ENCODE results near the gene PACC1. TPM values are rescaled to one million over a fixed set of nuclear protein-coding genes. Genes with fewer than 3 reads are reported as not detected.

The PACC1 gene
- total and polyA plus RNA-seq, 2 donors (not counting 3 experiments of a cell fraction or from before 2014, with no cell fraction given): 21.0 to 22.3 TPM

- DNase-seq (ENCODE audit: low read depth, low spot score): no peak
- TF ChIP-seq POLR2AphosphoS5 (IDR thresholded peaks at IDR 0.05; ENCODE audit: insufficient read depth, low read depth, low read length) (no peak), EZH2 (IDR thresholded peaks at IDR 0.05; ENCODE audit: borderline replicate concordance, low read depth, low read length, severe bottlenecking) (no peak), FOS (IDR thresholded peaks at IDR 0.05; ENCODE audit: borderline replicate concordance, insufficient read depth, low read length) (no peak), GATA2 (IDR thresholded peaks at IDR 0.05; ENCODE audit: insufficient read depth, insufficient read length, low read depth, low read length) (no peak), CTCF (IDR thresholded peaks at IDR 0.05; ENCODE audit: extremely low read depth in 1 of 2, insufficient read depth in 1 of 2, low read depth in 1 of 2, low read length in 2 of 2) (no peak), JUN (IDR thresholded peaks at IDR 0.05; ENCODE audit: borderline replicate concordance, insufficient read depth, insufficient read length, low read depth) (no peak), POLR2A (IDR thresholded peaks at IDR 0.05; ENCODE audit: low read depth, low read length) (no peak), MYC (IDR thresholded peaks at IDR 0.05; ENCODE audit: low read depth, low read length) (no peak), MAX (IDR thresholded peaks at IDR 0.05; ENCODE audit: insufficient read depth, insufficient read length) (no peak)
- no peak for FAIRE-seq
- Histone ChIP-seq H3K79me2 (ENCODE audit: control insufficient read depth, insufficient read depth, low read length) (no peaks in the 10 kb centered on the region), H3K36me3 (ENCODE audit: control insufficient read depth in 2 of 2, extremely low read depth in 1 of 2, insufficient read depth in 2 of 2, low read length in 2 of 2) (peaks cover 0 to 11% of the 10 kb centered on the region in 2 experiments), H3K4me1 (ENCODE audit: control insufficient read depth, extremely low read depth, insufficient read depth, low read length) (no peaks in the 10 kb centered on the region), H3K4me3 (replicated peaks in 1 of 3; ENCODE audit: insufficient read depth in 1 of 3, low read depth in 1 of 3, low read length in 3 of 3) (no peak overlapping the region), H3K9me3 (replicated peaks; ENCODE audit: control insufficient read depth, insufficient read depth, low read length) (no peaks in the 10 kb centered on the region), H3K27ac (ENCODE audit: insufficient read depth, low read depth, low read length) (no peak overlapping the region), H3K9ac (replicated peaks; ENCODE audit: extremely low read depth, insufficient read depth, low read length) (no peak overlapping the region), H3K27me3 (ENCODE audit: control insufficient read depth in 2 of 2, insufficient read depth in 2 of 2, low read length in 2 of 2) (no peaks in the 10 kb centered on the region), H4K20me1 (replicated peaks; ENCODE audit: control insufficient read depth, extremely low read depth, insufficient read depth, low read length) (no peaks in the 10 kb centered on the region), H2AFZ (ENCODE audit: low read depth, low read length) (no peak overlapping the region), H3K9me1 (replicated peaks; ENCODE audit: control insufficient read depth, extremely low read depth, insufficient read depth, low read length) (no peaks in the 10 kb centered on the region), H3K4me2 (ENCODE audit: insufficient read depth, low read length) (no peak overlapping the region)
- no TSS peak for BruUV-seq (replicated peaks)
- intact Hi-C loops (cut with micrococcal nuclease) (loop anchor here (1.0 to 5.0 kb wide), 8 partner anchors 83 to 685 kb away; partner anchors contain the start of genes DTL, INTS7 and PPP2R5A), dilution Hi-C loops (cut with MboI; ENCODE audit: extremely low pct_ligation_motif_present, low sequenced_read_pairs) (no loop called here)
- ChIA-PET CTCF (interaction anchor here (1.1 to 6.6 kb wide), 11 partner anchors 10 to 687 kb away, joined by 3 to 148 read pairs (median 21); partner anchors contain the start of genes DTL and INTS7), POLR2A (no interaction called here)
These were observed 47.1 kb downstream of the PACC1 start for GRCh38 chr1:212367474-212368072.
